Fibroblast of lung (primary cell): ENCODE measurements around the gene TMEM120B.

Experiments
- CTCF ChIP-seq, 2 donors: IDR thresholded peaks in 1 of 2; conservative IDR thresholded peaks in 1 of 2; 1 replicate in 1 of 2; 2 replicates in 1 of 2; pipeline ENCODE4 v1.5.1; 2011 to 2012; ENCODE audit warnings: low read length in 2 of 2, control low read depth in 1 of 2, inconsistent platforms in 1 of 2, low read depth in 1 of 2, mild to moderate bottlenecking in 1 of 2
- EZH2 ChIP-seq: IDR thresholded peaks from 2 replicates; pipeline ENCODE4 v1.5.1; 2012; ENCODE audit warnings: low read length, control low read depth, mild to moderate bottlenecking; ENCODE audit errors: missing control alignments

GRCh38 chr12:121801595-121802484 lies 89.3 kb downstream of the TMEM120B start:
- no peak for TF ChIP-seq CTCF (conservative IDR thresholded peaks at IDR 0.05 in 1 of 2, IDR thresholded peaks at IDR 0.05 in 1 of 2; ENCODE audit: low read depth in 1 of 2, low read length in 2 of 2)
- no peak for TF ChIP-seq EZH2
